Raji (cell line): ENCODE measurements around the gene HEATR5A.

Experiments
- POLR2A ChIP-seq: IDR thresholded peaks from 2 replicates; pipeline ENCODE4 v1.6.1; 2011; ENCODE audit warnings: low read depth, low read length, control low read depth; ENCODE audit not compliant: insufficient read depth

The HEATR5A gene

GRCh38 chr14:31283153-31283552, 137.2 kb downstream of the HEATR5A start:
- no peak for TF ChIP-seq POLR2A

GRCh38 chr14:31280871-31281220, 139.5 kb downstream of the HEATR5A start:
- no peak for TF ChIP-seq POLR2A

- TF ChIP-seq POLR2A, result no peak
Observed at GRCh38 chr14:31280132-31280870, 140.0 kb downstream of the HEATR5A start.

GRCh38 chr14:31278883-31279282, 141.5 kb downstream of the HEATR5A start:
- TF ChIP-seq POLR2A, result no peak

- no peak for TF ChIP-seq POLR2A
Observed at GRCh38 chr14:31277085-31277484, 143.3 kb downstream of the HEATR5A start.

GRCh38 chr14:31275731-31276130, 144.6 kb downstream of the HEATR5A start:
- TF ChIP-seq POLR2A, result no peak

- no peak for TF ChIP-seq POLR2A
Observed at GRCh38 chr14:31271648-31272047, 148.7 kb downstream of the HEATR5A start.

- TF ChIP-seq POLR2A, result no peak
Observed at GRCh38 chr14:31270196-31270772, 150.1 kb downstream of the HEATR5A start.

- TF ChIP-seq POLR2A, result no peak
Observed at GRCh38 chr14:31269634-31270195, 150.6 kb downstream of the HEATR5A start.

GRCh38 chr14:31268216-31268615, 152.1 kb downstream of the HEATR5A start:
- no peak for TF ChIP-seq POLR2A

- no peak for TF ChIP-seq POLR2A
Observed at GRCh38 chr14:31266437-31267331, 153.7 kb downstream of the HEATR5A start.

GRCh38 chr14:31265701-31266398, 154.5 kb downstream of the HEATR5A start:
- TF ChIP-seq POLR2A, result no peak

- TF ChIP-seq POLR2A, result no peak
Observed at GRCh38 chr14:31263485-31264133, 156.7 kb downstream of the HEATR5A start.
